SW 1271 (cell line): ENCODE data around the gene CYP8B1.
"Not testable (repeated sequence)": the region's sequence is repeated elsewhere in the genome, so short reads cannot be mapped to it uniquely, and the experiment has no call there.

ENCODE experiments used
- DNase-seq, 2 experiments: peaks; one replicate each; lab custom pipeline; 2025; lab: John Stamatoyannopoulos, UW

Gene CYP8B1

DNA sequence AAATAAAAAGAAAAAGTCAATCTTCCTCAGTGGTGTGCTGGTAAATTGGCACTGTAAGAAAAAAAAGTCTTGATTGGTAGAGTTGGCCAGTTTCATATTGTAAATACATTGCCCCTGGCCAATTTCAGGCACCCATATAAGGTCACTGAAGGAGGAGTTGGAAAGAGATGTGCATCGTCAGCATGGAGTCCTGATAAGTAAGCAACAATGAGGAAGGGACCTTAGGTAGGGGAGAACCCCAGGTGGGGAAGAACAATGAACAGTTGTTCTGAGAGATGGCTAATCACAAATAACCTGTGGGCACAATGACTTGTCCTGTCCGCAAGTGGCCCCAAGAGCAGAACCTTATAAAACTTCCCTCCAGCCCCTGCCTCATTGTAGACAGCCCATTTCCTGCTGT, 8.6 kb upstream of the CYP8B1 start:
- DNase-seq, result no peak

DNA sequence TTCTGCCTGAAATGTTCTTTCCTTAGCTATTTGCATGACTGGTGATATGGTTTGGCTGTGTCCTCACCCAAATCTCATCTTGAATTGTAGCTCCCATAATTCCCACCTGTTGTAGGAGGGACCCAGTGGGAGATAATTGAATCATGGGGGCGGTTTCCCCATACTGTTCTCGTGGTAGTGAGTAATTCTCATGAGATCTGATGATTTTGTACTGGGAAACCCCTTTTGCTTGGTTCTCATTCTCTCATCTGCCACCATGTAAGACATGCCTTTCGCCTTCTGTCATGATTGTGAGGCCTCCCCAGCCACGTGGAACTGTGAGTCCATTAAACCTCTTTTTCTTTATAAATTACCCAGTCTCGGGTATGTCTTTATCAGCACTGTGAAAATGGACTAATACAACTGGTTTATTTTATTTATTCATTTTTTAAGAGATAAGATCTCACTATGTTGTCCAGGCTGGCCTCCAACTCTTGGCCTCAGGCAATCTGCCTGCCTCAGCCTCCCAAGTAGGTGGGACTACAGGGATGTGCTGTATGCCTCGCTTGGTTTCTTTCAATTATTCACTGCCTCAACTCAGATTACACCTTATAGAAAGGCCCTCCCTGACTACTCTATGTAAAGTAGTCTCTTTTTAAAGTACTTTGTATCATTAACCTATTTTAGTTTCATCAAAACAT, 7.7 kb upstream of the CYP8B1 start:
- not testable (repeated sequence) for DNase-seq

DNA sequence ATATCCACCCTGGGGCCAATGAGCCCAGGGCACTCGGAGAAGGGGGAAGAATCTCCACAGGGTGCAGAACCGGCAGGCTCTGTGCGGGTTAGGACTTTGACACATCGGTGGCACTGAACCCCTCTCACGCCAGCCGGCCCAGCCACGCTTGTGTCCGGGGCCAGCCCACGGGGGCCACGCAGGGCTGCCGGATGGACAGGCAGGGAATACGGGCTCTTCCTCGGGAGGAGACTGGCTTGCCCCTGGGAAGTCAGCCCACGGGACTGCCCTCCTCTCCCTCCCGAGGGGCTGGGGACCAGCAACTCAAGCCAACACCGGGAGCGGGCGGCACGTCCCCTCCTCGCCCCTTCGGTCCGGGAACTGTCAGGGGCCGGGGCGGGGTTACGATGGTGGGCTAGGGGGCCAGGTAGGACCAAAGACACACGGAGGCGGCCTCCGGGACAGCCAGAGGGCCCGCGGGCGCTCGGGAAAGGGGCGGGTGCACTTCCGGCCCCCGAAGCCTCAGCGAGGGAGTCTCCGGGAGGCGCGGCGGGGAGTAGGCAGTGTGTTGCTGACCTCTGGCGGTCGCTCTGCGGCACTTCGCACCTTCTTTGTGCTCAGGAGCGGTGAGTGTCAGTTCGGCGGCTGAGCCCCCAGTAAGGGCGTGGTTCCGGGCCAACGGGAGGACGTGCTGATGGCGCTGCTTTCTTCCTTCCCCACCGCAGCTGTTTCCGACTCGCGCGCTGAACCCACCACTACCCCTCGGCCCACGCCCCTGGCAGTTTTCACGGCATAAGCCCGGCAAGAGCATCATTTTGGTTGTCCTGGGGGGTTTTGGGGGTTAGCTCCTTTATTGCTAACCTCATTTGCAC, 5.1 kb upstream of the CYP8B1 start:
- peak; percentile 74 to 82 for DNase-seq

DNA sequence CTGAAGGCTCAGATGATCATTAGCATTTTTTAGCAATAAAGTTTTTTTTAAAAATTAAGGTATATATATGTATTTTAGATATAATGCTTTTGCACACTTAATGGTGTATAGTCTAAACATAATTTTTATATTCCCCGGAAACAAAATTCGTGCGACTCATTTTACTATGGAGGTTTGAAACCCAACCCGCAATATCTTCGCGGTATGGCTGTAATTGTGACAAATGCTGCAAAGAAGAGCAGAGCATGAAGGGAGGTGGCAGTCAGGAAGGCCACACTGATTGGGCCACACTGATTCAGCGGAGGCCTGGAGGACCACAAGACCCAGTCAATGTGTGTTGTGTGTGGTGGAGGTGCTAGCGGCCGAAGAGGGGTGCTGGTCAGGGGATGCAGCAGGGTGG, 4.5 kb upstream of the CYP8B1 start:
- no peak for DNase-seq

DNA sequence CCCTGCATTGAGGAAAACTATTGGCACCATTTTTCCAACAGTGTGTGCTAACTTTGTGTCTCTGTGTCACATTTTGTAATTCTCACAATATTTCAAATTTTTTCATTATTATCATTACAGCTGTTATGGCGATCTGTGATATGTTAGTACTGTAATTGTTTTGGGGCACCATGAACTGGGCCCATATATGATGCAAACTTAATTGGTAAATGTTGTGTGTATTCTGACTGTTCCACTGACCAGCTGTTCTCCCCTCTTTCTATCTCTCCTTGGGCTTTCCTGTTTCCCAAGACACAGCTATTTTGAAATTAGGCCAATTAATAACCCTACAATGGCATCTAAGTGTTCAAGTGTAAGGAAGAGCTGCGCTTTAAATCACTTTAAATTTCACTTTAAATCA, 2.2 kb upstream of the CYP8B1 start:
- no peak for DNase-seq

DNA sequence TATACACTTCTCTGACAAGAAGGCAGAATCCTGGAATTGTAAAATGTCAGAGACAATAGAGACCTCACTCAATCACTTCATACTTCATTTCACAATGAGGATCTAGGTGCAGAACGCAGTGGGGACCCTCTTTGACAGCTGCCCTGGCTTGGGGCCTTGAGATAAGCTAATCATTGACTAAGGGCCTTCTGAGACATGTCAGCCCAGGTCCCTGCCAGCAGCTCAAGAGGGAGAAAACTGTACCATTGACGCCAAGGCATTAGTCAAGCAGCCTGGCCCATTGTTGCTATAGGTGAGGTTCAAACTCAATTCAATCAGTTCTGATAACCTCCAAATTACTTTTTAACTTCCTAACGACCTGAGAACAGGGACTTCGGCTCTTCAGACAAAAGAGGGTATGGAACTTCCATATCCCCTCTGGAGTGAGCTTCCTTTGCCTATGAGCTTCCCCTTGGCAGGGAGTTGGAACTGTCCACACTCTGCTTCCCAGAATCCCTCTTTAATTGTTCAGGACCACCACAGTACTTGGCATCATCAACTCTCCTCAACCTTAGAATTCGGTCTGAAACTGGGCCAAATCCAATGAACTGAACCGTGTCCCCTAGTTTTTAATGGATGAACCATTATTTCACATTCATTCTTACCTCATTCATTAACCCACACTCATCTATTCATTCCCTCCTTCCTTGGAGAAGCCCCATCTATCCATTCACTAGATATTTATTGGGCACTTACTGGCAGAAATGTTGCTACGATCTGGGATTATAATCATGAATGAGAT, 1.5 kb upstream of the CYP8B1 start:
- no peak for DNase-seq

DNA sequence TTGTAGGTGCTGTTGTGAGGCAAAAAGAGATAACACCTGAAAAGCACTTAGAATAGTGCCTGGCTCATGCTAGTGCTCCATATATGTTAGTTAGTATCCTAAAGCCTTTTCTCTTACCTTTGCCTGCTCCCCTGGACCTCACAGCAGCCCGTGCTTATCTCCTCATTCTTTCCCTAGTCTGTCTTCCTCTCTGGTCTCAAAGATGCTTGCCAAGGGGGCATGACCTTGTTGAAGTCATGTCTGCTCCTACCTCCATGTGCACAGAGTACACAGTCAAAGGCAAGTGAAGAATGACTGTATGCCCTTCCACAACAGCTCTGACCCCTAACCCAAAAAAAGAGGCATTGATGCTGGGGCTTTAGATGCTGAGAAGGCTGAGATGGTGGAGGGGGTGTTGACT, 722 bp upstream of the CYP8B1 start:
- DNase-seq, result no peak

DNA sequence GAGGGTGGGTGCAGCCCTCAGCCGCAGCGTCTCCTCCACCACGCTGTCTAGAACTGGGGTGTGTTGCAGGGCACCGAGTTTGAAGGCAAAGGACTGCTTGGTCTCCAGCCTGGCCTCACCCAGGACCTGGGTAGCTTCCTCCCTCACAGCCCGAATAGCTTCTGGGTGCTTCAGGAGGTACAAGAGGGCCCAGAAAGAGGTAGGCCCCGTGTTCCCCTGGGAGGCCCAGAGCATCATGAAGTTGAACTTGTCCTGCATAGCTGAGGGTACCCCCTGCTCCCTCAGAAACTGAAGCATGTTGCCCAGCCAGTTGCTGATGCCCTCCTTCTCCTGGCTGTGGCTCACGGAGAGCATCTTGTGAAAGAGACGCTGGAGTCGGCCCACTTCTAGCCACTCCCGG, 930 bp downstream of the CYP8B1 start:
- DNase-seq, result no peak

DNA sequence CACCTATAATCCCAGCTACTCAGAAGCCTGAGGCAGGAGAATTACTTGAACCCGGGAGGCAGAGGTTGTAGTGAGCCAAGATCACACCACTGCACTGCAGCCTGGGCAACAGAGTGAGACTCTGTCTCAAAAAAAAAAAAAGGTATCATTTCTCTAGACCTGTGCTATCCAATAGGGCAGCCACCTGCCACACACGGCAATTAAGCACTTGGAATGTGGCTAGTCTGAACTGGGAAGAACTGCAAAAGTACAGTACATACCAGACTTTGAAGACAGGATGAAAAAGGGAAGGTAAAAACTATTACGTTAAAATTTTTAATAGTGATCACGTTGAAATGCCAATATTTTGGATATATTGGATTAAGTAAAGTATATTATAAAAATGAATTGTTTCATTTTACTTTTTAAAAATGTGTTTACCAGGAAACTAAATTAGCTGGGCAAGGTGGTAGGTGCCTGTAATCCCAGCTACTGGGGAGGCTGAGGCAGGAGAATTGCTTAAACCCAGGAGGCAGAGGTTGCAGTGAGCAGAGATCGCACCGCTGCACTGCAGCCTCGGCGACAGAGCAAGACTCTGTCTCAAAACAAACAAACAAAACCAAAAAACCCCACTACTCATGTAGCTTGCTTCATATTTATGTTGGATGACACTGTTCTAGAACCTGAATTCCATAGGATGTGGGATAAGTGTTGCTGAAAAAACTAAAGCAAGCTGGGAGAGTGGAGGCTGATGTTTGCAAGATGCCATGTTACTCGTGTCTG, 2.3 kb downstream of the CYP8B1 start:
- DNase-seq, result no peak

DNA sequence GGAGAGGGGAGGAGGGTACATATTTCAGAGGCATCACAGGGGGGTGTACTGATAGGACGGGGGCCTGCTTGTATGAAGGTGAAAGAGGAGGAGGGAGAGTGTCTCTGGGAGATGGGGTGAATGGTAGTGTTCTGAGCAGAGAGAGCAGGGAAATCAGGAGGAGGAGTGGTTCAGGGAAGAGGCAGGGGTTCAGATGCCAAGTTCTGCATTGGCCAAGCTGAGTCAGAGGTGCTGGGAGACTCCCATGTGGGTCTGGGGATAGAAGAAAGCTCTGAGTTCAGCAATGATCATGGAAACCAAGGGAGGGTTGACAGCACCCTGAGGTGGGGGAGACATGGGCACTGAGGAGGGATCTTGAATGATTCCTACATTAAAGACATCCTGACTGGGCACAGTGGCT, 3.0 kb downstream of the CYP8B1 start:
- DNase-seq, result no peak

DNA sequence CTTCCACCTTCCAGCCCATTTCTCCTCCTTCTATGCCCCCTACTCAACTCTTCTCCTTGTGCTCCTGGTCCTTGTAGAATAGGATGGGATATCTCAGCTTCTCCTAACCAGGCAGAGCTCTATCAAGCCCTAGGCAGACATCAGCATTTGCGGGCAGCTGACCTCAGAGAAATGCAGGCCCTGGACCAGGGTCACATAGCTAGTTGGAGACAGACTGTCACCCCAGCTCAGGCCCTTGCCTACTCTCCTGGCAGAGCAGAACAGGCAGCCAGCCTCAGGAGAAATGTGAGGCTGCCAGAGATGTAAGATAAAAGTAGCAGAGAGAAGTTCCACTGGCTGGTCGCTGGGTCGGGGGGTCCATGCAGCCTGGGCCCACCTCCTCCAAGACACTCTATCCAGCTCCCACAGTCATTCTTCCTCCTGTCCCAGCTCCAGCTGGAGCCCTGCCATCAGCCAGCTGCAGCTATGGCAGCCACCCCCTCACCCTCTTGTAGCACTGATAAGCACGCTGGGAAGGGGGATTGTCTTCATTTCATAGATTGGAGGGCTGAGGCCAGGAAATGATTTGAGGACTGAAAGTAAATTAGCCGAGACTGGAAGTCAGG, 4.0 kb downstream of the CYP8B1 start:
- no peak for DNase-seq

DNA sequence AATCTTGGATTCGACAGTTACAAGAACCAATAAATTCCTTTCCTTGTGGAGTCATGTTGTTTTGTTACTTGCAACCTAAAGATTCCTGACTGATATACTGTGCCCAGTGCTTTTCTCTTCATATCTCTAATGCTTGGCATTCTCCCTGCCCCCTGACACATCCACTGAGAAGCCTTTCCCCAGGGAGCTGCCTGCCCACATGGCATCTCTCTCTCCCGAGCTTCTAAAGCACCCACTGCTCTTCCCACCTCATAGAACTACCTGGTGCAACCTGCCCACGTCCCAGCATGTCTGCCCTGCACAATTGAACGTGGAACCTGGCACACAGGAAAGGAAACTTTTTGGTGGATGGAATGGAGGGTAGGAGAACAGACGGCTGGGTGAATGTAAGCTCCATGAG, 6.8 kb downstream of the CYP8B1 start:
- DNase-seq, result no peak

DNA sequence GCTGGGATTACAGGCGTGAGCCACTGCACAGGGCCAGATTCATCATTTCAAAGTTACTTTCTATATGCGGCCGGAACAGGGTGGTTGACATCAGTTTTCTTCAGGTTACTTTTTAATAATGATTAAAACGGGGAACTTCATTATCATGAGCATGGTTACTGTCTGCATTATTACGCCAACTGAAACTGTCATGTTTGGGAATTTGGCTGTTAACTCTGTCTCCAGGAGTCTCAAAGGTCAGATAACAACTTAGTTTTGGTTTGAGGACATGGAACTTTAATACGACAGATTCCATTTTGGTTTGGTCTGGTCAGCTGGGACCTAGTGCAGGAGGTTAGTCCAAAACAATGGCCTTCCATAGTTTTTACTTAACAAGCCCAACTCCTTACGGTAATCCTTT, 8.5 kb downstream of the CYP8B1 start:
- DNase-seq, result no peak

DNA sequence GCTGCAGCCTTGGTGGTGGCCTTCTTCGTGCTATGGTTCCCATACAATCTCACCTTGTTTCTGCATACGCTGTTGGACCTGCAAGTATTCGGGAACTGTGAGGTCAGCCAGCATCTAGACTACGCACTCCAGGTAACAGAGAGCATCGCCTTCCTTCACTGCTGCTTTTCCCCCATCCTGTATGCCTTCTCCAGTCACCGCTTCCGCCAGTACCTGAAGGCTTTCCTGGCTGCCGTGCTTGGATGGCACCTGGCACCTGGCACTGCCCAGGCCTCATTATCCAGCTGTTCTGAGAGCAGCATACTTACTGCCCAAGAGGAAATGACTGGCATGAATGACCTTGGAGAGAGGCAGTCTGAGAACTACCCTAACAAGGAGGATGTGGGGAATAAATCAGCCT, 10.4 kb downstream of the CYP8B1 start:
- DNase-seq, result no peak

DNA sequence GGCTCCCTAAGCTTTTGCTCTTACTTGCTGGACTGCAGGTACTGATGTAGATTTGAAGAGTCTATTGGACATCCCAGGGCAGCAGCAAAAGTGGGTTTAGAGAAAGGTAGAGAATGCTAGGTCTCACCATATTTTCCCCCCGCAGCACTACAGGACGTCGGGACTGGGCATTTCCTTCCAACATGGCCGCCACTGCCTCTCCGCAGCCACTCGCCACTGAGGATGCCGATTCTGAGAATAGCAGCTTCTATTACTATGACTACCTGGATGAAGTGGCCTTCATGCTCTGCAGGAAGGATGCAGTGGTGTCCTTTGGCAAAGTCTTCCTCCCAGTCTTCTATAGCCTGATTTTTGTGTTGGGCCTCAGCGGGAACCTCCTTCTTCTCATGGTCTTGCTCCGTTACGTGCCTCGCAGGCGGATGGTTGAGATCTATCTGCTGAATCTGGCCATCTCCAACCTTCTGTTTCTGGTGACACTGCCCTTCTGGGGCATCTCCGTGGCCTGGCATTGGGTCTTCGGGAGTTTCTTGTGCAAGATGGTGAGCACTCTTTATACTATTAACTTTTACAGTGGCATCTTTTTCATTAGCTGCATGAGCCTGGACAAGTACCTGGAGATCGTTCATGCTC, 11.2 kb downstream of the CYP8B1 start:
- DNase-seq, result no peak

DNA sequence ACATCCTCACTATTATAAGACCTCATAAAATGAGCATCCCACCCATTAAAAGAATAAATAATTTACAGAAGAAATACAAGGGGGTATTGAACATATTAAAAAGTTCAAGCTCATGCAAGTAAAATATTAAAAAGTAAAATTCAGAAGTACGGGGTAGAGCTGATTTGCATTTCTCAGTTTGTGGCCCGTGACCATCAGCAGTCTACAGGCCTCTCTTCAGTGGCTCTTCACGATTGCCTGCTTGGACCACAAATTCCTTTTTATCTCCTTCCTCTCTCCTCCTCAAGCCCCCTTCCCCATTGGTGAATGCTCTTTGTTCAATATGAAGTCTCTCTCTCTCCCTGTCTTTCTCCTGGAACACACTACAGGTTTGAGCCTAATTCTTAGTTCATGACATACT, 19.1 kb downstream of the CYP8B1 start:
- DNase-seq, result no peak

DNA sequence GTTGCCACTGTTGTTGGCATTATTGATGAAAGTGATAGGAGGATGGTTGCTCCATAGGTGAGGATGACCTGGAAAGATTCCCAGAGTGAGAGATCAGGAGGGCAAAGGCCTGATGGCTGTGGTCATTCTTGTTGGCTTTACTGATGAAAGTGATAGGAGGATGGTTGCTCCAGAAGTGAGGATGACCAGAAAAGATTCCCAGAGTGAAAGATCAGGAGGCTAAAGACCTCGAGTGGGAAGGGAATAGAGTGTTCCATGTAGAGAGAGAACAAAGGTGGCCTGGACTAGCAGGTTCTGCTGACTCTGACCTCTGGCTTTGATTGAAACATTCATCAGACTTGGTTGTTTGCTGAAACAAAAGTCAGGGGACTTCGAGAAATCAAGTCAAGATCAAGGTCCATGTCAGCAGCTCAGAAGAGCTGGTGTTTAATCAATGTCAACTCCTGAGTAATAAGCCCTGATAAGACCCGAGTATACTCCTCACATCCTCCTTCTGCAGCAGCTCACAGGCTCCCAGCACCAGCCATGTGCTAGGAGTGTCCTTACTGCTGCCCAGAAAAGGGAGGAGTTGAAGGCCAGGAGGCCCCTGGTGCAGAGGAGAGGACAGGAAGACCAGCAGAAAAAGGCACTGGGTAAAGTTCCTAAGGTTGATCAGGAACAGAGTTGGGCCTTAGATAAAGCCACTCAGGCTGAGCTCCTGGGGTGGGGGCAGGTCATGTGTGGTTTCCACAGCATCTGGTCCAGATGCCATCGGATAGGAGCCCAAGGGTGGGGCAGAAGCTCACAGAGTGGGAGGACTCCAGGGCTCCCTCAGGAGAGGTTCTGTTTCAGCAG, 19.9 kb downstream of the CYP8B1 start:
- DNase-seq, result no peak

DNA sequence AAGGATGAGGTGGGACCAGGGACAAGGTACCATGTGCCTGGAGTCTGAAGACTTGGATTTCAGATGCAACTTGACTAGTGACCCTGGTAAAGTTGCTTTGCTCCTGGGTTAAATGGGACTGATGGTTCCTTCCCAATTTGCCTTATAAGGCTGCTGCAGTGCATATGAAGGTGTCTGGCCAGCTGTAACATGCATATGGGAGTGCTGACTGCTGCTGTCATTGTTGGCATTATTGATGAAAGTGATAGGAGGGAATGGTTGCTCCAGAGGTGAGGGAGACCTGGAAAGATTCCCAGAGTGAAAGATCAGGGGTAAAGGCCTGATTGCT, 20.5 kb downstream of the CYP8B1 start:
- DNase-seq, result no peak

DNA sequence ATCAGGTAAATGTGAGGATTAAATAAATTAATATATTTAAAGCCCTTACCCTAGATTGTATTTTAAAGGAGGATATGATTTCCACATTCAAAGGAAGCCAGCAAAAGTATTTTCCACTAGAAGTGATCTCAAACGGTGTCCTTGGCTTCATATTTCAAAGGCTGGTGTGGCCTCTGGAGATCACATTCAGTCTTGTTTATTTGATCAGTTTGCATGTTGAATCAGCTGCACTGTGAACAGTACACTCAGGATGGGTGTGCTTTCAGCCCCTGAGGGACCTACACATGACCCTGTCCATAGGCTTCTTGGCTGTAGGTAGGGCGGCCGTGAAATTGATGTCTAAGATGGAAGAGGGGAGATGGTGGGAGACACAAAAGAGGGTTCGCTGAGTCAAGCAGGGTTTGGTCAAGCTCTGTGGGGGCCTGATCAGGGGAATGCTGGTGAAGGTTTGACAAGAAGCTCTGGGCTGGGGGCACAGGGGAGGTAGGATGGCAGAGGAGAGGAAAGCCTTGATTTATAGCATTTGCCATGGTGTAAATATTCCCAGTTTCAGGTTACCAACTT, 21.9 kb downstream of the CYP8B1 start:
- no peak for DNase-seq

DNA sequence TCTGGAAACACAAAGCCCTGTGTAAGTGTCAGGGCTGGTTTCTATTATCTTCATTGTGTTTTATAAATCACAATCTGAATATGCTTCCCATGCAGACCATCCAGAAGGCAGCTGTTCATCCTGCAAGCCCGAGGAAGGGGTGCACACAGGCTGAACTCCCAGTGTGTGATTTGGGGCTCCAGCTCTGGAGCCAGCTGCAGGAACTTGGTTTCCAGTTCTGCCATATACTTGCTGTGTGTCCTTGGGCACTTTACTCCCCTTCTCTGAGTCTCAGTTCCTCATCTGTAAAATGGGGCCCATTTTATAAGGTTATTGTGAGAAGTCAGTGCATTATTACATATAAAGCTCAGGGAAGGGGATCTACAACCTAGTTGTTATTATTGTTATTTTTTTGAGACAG, 22.6 kb downstream of the CYP8B1 start:
- DNase-seq, result no peak
